SK-N-SH (cell line): ENCODE measurements around the gene ZFYVE26. TPM values are rescaled to one million over a fixed set of nuclear protein-coding genes. Genes with fewer than 3 reads are reported as not detected.

Experiments
- CTCF ChIA-PET: fragments of 300-600, 350-600 bp; formaldehyde crosslinking; extraction: SDS; loops from one replicate; lab custom pipeline; 2021; lab: Yijun Ruan, JAX
- POLR2A ChIA-PET: fragments of 350-600 bp; sonication (Branson Sonifier 250); formaldehyde crosslinking; extraction: SDS; loops from one replicate; lab custom pipeline; 2020; ENCODE audit warnings: antibody characterized with exemption, inconsistent platforms; lab: Yijun Ruan, JAX
- DNase-seq: peaks from one replicate; pipeline ENCODE4 v3.0.0; 2012
- H2AFZ ChIP-seq: fragments of 200-600 bp; sonication (generic); 2 replicates; pipeline ENCODE4 v1.8.1; 2016; ENCODE audit warnings: antibody characterized with exemption, mild to moderate bottlenecking, low read depth
- H3F3A ChIP-seq: fragments of 200-600 bp; sonication (generic); replicated peaks from 2 replicates; pipeline ENCODE3; 2016; ENCODE audit warnings: antibody characterized with exemption, mild to moderate bottlenecking; ENCODE audit not compliant: insufficient read depth
- H3K27ac ChIP-seq, 2 experiments: fragments of 200-500 bp in 1 of 2; fragments of 200-600 bp in 1 of 2; sonication (Bioruptor generic) in 1 of 2; sonication (generic), shearing (Covaris generic) in 1 of 2; 2 replicates each; pipeline versions ENCODE4 v1.5.1 to v1.6.1; 2014 to 2016; ENCODE audit warnings: low read depth in 2 of 2, inconsistent platforms in 1 of 2, low read length in 1 of 2, mild to moderate bottlenecking in 1 of 2, mixed read lengths in 1 of 2
- H3K27me3 ChIP-seq: fragments of 200-600 bp; sonication (generic), shearing (Covaris generic); 2 replicates; pipeline ENCODE4 v1.6.1; 2016; ENCODE audit warnings: mixed run types; ENCODE audit not compliant: insufficient read depth
- H3K36me3 ChIP-seq, 2 experiments: fragments of 200-500 bp in 1 of 2; fragments of 200-600 bp in 1 of 2; sonication (Bioruptor generic) in 1 of 2; sonication (generic) in 1 of 2; replicated peaks in 1 of 2; 2 replicates each; pipeline versions ENCODE3 to v1.5.1; 2014 to 2016; ENCODE audit warnings: low read length in 1 of 2, mild to moderate bottlenecking in 1 of 2; ENCODE audit not compliant: insufficient read depth in 2 of 2, control insufficient read depth in 1 of 2
- H3K4me1 ChIP-seq, 2 experiments: fragments of 200-500 bp in 1 of 2; fragments of 200-600 bp in 1 of 2; sonication (Bioruptor generic) in 1 of 2; sonication (generic), shearing (Covaris generic) in 1 of 2; 2 replicates each; pipeline versions ENCODE4 v1.5.1 to v1.6.1; 2014 to 2016; ENCODE audit warnings: low read depth in 1 of 2, low read length in 1 of 2, mixed run types in 1 of 2; ENCODE audit not compliant: insufficient read depth in 2 of 2, control insufficient read depth in 1 of 2
- H3K4me2 ChIP-seq: fragments of 200-600 bp; sonication (generic), shearing (Covaris generic); 2 replicates; pipeline ENCODE4 v1.6.1; 2017; ENCODE audit warnings: mixed run types
- H3K4me3 ChIP-seq, 2 experiments: fragments of 200-500 bp in 1 of 2; fragments of 200-600 bp in 1 of 2; sonication (Bioruptor generic) in 1 of 2; sonication (generic), shearing (Covaris generic) in 1 of 2; 2 replicates each; pipeline versions ENCODE4 v1.5.1 to v1.8.1; 2014 to 2016; ENCODE audit warnings: low read depth in 2 of 2, inconsistent platforms in 1 of 2, low read length in 1 of 2, mild to moderate bottlenecking in 1 of 2, mixed read lengths in 1 of 2, moderate library complexity in 1 of 2
- H3K79me2 ChIP-seq: fragments of 200-600 bp; sonication (generic); 2 replicates; pipeline ENCODE4 v1.8.1; 2017; ENCODE audit warnings: mild to moderate bottlenecking; ENCODE audit not compliant: insufficient read depth
- H3K9ac ChIP-seq: fragments of 200-600 bp; sonication (generic); 2 replicates; pipeline ENCODE4 v1.6.1; 2017; ENCODE audit warnings: mixed run types
- H3K9me2 ChIP-seq: fragments of 200-600 bp; sonication (generic); 2 replicates; pipeline ENCODE4 v1.6.1; 2017; ENCODE audit warnings: mixed run types
- H3K9me3 ChIP-seq: fragments of 200-600 bp; sonication (generic); 2 replicates; pipeline ENCODE4 v1.6.1; 2017; ENCODE audit warnings: mixed run types, mild to moderate bottlenecking, moderate library complexity
- H4K20me1 ChIP-seq: fragments of 200-600 bp; sonication (generic); 2 replicates; pipeline ENCODE4 v1.6.1; 2017; ENCODE audit warnings: mild to moderate bottlenecking, mixed run types; ENCODE audit not compliant: insufficient read depth
- CHD2 ChIP-seq: fragments of 150-350 bp; IDR thresholded peaks from 2 replicates; pipeline ENCODE4 v1.6.1; 2018; ENCODE audit warnings: low read length; ENCODE audit not compliant: partially characterized antibody
- ELF1 ChIP-seq: IDR thresholded peaks from 2 replicates; pipeline ENCODE4 v1.4.0; 2012
- FOSL2 ChIP-seq: IDR thresholded peaks from 2 replicates; pipeline ENCODE4 v1.4.0; 2012; ENCODE audit warnings: low read depth, mild to moderate bottlenecking, moderate library complexity, borderline replicate concordance
- FOXM1 ChIP-seq: IDR thresholded peaks from 2 replicates; pipeline ENCODE4 v1.4.0; 2012; ENCODE audit warnings: low read depth, mild to moderate bottlenecking
- GATA2 ChIP-seq: sonication (generic); formaldehyde crosslinking; IDR thresholded peaks from 2 replicates; pipeline ENCODE4 v1.5.0; 2020; ENCODE audit warnings: mild to moderate bottlenecking, missing genetic modification reagents
- JUND ChIP-seq: IDR thresholded peaks from 2 replicates; pipeline ENCODE4 v1.4.0; 2012
- MEF2A ChIP-seq: IDR thresholded peaks from 2 replicates; pipeline ENCODE4 v1.4.0; 2012; ENCODE audit warnings: low read depth, borderline replicate concordance
- MXI1 ChIP-seq: IDR thresholded peaks from 2 replicates; pipeline ENCODE4 v1.6.1; 2012; ENCODE audit warnings: mild to moderate bottlenecking, low read depth, low read length, improper control_type of control experiment
- RFX5 ChIP-seq: IDR thresholded peaks from 2 replicates; pipeline ENCODE4 v1.6.1; 2012; ENCODE audit warnings: mild to moderate bottlenecking, improper control_type of control experiment, low read length
- SIN3A ChIP-seq: IDR thresholded peaks from 2 replicates; pipeline ENCODE4 v1.6.1; 2012; ENCODE audit warnings: low read depth, mild to moderate bottlenecking, low read length, moderate library complexity, borderline replicate concordance
- TAF1 ChIP-seq: IDR thresholded peaks from 2 replicates; pipeline ENCODE4 v1.6.1; 2012; ENCODE audit warnings: low read depth, mild to moderate bottlenecking, low read length, moderate library complexity, borderline replicate concordance
- TEAD4 ChIP-seq: IDR thresholded peaks from 2 replicates; pipeline ENCODE4 v1.4.0; 2012; ENCODE audit warnings: mild to moderate bottlenecking, borderline replicate concordance; ENCODE audit not compliant: insufficient read depth
- WGBS: methylation state at CpG from one replicate; pipeline ENCODE4 v1.1.6; 2017; ENCODE audit warnings: low lambda C conversion rate; 5-methylcytosine and 5-hydroxymethylcytosine counted together
- polyA plus RNA-seq, 3 experiments: library from polyadenylated mRNA; depleted of rRNA; stranded (reverse); fragments of >200 nt; gene quantifications; 2 replicates each; pipeline ENCODE4 v1.2.3, GENCODE V29; 2012
- TF ChIP-seq, protein P1 (sequence below): IDR thresholded peaks from 2 replicates; pipeline ENCODE4; 2012
- TF ChIP-seq, protein P2 (sequence below): fragments of 150-350 bp; IDR thresholded peaks from 2 replicates; pipeline ENCODE4 v1.6.1; 2017; ENCODE audit warnings: antibody characterized with exemption, low read length, low read depth, borderline replicate concordance

Gene ZFYVE26
- polyA plus RNA-seq, 1 of the 3 experiments (the other 2 are of a cell fraction): 5.6 TPM

DNA sequence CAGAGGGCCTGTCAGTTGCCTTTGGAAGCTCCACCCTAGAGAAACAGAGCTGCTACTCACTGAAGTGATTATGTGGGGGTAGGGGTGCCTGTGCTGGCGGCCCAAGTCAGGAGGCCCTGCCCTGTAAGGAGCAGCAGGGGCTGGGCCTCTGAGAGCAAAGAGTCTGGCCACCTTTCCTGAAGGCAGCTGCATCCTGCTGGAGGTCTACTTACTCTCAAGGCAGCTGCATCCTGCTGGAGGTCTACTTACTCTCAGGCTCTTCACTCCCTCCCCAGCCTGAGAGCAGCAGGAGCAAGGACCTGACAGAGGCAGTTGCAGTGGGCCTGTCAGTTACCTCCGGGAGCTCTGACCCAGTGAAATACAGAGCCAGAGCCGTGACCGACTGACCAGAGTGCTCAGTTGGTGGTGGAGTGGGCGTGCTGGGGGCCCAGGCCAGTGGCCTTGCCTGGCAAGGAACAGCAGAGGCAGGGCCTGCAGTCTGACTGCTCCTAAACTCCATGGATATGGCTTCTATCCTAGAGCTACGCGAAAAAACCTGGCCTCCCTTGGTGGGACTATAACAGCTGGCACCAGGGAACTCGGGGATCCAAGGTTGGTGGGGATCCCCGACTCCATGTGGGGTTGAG, 35.5 kb upstream of the ZFYVE26 start (continued):
- no peak for TF ChIP-seq JUND
- no peak for TF ChIP-seq TEAD4

DNA sequence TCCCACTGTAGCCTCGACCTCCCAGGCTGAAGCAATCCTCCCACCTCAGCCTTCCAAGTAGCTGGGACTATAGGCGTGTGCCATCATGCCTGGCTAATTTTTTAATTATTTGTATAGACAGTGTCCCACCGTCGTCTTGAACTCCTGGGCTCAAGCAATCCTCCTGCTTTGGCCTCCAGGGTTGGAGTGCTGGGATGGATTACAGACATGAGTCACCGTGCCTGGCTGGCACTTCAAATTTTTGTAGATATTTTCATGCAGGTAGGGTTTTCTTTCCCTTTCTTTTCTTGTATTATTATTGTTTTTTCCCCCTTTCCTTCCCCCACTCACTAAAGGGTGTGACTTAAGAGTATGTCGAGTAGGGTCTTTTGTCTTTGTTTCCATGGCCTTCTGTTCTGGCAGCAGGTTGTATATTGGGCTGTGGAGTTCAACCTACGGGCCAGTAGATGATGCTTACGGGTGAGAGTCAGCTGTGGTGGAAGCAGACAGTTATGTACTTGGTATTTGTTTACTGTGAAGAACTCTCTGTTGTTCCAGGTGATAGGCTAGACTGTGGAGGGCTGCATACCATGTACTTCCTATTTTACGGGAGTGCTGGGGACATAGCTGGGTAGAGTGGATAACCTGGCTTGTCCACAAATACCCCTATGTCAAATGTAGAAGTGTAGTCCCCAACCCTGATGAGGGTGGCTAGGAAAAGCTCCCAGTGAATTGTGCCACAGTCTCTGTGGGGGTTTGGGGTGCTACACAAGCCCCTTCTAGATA, 33.9 kb upstream of the ZFYVE26 start:
- TF ChIP-seq ELF1 (no peak), FOSL2 (no peak), TEAD4 (no peak), MEF2A (no peak), RFX5 (no peak), MXI1 (no peak), TAF1 (no peak), FOXM1 (no peak), SIN3A (no peak), CHD2 (no peak), JUND (no peak), GATA2 (CRISPR knock-in tag) (no peak)
- TF ChIP-seq, protein P1, sequence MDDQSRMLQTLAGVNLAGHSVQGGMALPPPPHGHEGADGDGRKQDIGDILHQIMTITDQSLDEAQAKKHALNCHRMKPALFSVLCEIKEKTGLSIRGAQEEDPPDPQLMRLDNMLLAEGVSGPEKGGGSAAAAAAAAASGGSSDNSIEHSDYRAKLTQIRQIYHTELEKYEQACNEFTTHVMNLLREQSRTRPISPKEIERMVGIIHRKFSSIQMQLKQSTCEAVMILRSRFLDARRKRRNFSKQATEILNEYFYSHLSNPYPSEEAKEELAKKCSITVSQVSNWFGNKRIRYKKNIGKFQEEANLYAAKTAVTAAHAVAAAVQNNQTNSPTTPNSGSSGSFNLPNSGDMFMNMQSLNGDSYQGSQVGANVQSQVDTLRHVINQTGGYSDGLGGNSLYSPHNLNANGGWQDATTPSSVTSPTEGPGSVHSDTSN: no peak
- TF ChIP-seq, protein P2, sequence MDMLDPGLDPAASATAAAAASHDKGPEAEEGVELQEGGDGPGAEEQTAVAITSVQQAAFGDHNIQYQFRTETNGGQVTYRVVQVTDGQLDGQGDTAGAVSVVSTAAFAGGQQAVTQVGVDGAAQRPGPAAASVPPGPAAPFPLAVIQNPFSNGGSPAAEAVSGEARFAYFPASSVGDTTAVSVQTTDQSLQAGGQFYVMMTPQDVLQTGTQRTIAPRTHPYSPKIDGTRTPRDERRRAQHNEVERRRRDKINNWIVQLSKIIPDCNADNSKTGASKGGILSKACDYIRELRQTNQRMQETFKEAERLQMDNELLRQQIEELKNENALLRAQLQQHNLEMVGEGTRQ: no peak
- H2AFZ ChIP-seq: no peak overlapping the region
- no peak overlapping the region for H3K27ac ChIP-seq
- DNase-seq: no peak
- no peaks in the 10 kb centered on the region for H3F3A ChIP-seq
- 0 out of 2 replicates have a peak, but pooled peaks cover 3% of the 10 kb centered on the region for H3K9me3 ChIP-seq
- H3K4me2 ChIP-seq: no peak overlapping the region
- H3K79me2 ChIP-seq: no peaks in the 10 kb centered on the region
- WGBS: 92% methylated on average over 8 of the region's 9 CpGs
- H4K20me1 ChIP-seq: no peaks in the 10 kb centered on the region
- CTCF ChIA-PET: interaction anchor here (0.7 kb wide), 1 partner anchor 13 kb away, joined by 4 read pairs; no protein-coding TSS in a partner anchor
- no peaks in the 10 kb centered on the region for H3K4me1 ChIP-seq
- no peaks in the 10 kb centered on the region for H3K27me3 ChIP-seq
- H3K4me3 ChIP-seq: no peak overlapping the region
- H3K9me2 ChIP-seq: no peaks in the 10 kb centered on the region
- H3K36me3 ChIP-seq: no peaks in the 10 kb centered on the region
- POLR2A ChIA-PET: no interaction called here
- H3K9ac ChIP-seq: no peak overlapping the region
